Stimulated activated naive CD8-positive, alpha-beta T cell treated with anti-CD3 and anti-CD28 coated beads, Interleukin-15, amount 100 ng/mL, for 72 hours (primary cell): Measurements from ENCODE around the gene UGT2B15.
"Not testable (repeated sequence)": the region's sequence is repeated elsewhere in the genome, so short reads cannot be mapped to it uniquely, and the experiment has no call there.

ENCODE experiments used
- ATAC-seq: fragments of 150-1000 bp; cut with Tn5 transposase; 2 replicates; pipeline ENCODE4 v1.10.0; 2021; ENCODE audit warnings: mild to moderate bottlenecking, moderate library complexity
- DNase-seq, 2 donors: peaks; one replicate each; pipeline ENCODE4 v3.0.0; 2021 to 2022
- H3K27ac Mint-ChIP-seq, 2 donors: one replicate each; pipeline ENCODE4 v1.8.0; 2022; ENCODE audit warnings: mild to moderate bottlenecking in 2 of 2, mixed read lengths in 2 of 2, moderate library complexity in 2 of 2
- H3K27me3 Mint-ChIP-seq: one replicate; pipeline ENCODE4 v1.8.0; 2022; ENCODE audit warnings: mixed read lengths
- H3K4me1 Mint-ChIP-seq: one replicate; pipeline ENCODE4 v1.8.0; 2022; ENCODE audit warnings: mild to moderate bottlenecking, mixed read lengths
- H3K4me3 Mint-ChIP-seq, 2 donors: one replicate each; pipeline ENCODE4 v1.8.0; 2022; ENCODE audit warnings: mild to moderate bottlenecking in 2 of 2, mixed read lengths in 2 of 2, moderate library complexity in 1 of 2
- H3K9me3 Mint-ChIP-seq, 2 donors: one replicate each; pipeline ENCODE4 v1.8.0; 2022; ENCODE audit warnings: mixed read lengths in 2 of 2

UGT2B15 gene

DNA sequence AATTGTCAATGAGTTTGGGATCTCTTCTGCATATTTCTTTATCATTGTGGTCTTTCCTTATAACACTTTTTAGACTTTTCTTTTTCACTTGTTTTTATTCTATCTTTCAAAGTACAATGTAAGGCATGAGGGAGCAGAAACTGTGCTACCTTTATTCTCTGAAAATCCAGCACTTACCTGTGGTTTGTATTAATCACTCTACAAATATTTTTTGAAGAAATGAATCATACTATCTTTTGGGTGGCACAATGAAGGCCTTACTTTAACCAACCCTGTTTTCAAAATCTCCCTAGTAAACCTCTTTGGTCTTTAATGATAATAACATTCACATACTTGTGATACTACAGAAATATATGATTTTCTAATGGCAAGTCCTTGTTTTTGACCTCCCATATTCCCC is 2.9 kb downstream of the UGT2B15 start:
- ATAC-seq = not testable (repeated sequence)

DNA sequence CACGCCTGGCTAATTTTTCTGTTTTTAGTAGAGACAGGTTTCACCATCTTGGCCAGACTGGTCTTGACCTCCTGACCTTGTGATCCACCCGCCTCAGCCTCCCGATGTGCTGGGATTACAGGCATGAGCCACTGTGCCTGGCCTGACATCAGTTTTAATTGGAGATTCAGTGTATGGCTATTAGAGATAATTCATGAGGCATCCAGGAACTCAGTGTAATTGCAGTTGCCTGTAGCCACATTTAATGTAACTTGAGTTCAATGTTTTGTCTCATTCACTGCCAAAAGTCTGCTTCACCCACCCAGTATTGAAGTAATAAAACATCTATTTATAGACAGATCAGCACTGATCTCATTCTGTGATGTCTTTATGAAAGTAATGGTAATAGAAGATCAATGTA is 5.7 kb downstream of the UGT2B15 start:
- H3K27me3 Mint-ChIP-seq, H3K4me3 Mint-ChIP-seq, H3K9me3 Mint-ChIP-seq, H3K27ac Mint-ChIP-seq, DNase-seq, H3K4me1 Mint-ChIP-seq, ATAC-seq: not testable (repeated sequence)

More for the DNA sequence above, 2.9 kb downstream of the UGT2B15 start:
- not testable (repeated sequence) for H3K4me1 Mint-ChIP-seq, H3K27ac Mint-ChIP-seq, H3K4me3 Mint-ChIP-seq, H3K27me3 Mint-ChIP-seq, DNase-seq, H3K9me3 Mint-ChIP-seq

DNA sequence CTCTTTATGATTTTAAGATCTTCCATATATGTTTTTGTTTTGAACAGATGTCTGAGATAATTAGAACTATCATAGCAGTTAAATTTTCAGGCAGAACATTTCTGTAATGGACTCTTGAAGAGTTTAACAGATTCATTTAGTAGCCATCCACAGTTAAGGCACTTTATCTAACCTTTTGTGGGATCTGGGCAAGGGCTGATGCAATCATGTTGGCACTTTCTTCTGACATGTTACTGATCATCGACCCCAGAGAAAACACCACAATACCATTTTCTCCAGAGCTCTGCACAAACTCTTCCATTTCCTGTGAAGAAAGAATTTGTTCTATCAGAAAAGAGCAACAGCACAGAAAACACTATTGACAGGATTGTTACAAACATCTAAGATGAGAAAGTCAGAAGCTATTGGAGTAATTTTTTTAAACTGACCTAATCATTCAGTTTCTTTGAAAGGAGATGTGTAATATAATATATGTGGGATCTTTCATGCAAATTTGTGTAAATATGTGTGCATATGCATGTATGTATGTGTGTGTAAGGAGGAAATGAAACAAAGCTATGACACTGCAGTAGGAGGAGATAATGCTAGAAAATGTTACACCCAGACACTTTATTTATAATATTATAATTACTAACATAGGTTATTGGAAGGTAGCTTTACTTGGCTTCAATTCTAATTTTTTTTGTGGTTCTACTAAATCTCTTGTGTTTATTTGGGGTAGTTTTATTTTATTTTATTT is 7.4 kb downstream of the UGT2B15 start:
- not testable (repeated sequence) for H3K9me3 Mint-ChIP-seq, ATAC-seq, H3K27ac Mint-ChIP-seq, H3K4me1 Mint-ChIP-seq, H3K4me3 Mint-ChIP-seq, H3K27me3 Mint-ChIP-seq, DNase-seq

DNA sequence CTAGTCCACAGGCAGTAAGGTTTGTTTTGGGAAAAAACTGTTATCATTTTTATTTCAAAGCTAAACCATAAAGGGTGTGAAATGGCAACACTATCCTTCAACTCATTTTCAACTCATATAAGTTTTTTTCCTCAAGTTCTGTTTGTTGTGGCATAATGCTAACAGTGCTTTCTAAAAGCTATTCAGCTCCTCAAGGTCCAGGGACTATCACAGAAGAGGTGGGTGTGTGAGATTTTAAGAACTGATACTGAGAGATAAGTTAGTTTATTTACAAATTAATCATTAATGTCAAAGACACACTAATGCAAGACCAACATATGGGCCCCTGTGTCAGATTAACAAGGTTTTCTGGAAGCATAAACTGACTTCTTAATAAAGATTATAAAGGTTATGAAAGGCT is 11.8 kb downstream of the UGT2B15 start:
- Mint-ChIP-seq H3K9me3 (no peaks in the 10 kb centered on the region), H3K4me1 (peaks cover 8% of the 10 kb centered on the region), H3K4me3 (no peak overlapping the region), H3K27me3 (no peaks in the 10 kb centered on the region), H3K27ac (no peak overlapping the region)
- ATAC-seq = no peak
- DNase-seq = no peak

DNA sequence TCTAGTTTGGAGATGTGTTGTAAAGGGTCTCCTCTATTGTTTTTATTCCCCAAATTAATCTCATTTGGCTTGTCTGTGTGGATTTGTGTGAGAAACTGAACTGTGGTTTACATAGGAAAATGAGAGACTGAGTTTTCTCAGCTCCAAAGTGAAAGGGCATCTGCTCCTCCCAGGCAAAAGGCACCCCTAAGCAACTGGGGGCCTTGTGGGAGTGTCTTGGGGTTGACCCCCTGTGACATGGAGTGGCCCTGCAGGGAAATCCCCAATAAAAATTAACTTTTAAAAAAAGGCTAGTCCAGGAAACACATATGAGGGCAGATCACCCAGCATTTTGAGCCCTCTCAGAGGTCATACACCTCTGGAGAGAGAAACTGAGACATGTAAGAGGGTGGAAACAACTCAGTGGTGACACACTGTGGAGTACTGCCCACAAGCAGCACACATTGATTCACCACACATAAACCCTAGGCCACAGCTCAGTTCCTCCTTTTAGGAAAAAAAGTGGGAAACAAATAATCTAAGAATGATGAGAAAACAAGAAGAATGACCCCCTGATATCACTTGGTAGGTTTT is 13.3 kb downstream of the UGT2B15 start:
- not testable (repeated sequence) for H3K9me3 Mint-ChIP-seq, H3K27me3 Mint-ChIP-seq, H3K4me3 Mint-ChIP-seq, H3K4me1 Mint-ChIP-seq, DNase-seq
- H3K27ac Mint-ChIP-seq = peak overlapping the region in 1 of 2 donors; percentile 57
- ATAC-seq = peak; percentile 26

DNA sequence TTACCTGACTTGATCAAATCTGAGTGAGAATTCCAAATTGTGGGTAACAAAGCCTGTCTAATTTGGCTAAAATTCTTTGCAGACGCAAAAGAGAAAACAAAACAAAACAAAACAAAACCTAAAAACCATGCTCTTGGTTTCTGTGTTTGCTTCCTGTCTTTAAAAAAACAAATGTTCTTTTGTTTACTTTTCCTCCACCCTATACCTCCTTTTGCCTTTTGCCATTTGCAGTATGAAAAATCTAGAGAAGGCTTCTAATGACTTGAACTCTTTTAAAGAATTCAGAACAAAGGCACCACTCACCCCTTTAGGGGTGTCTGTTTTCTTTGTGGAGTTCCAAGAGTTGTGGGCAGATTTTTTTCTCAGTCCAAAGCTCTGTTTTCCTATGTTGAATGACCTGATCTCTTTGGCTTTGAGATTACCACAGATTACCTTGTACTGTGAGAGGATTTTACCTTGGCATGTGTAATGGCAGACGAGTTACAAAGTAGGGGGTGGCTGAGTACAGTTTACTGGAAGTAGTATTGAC is 13.9 kb downstream of the UGT2B15 start:
- H3K4me3 Mint-ChIP-seq, H3K9me3 Mint-ChIP-seq, ATAC-seq, H3K27me3 Mint-ChIP-seq, H3K4me1 Mint-ChIP-seq, DNase-seq: not testable (repeated sequence)
- H3K27ac Mint-ChIP-seq = peak overlapping the region in 1 of 2 donors; percentile 57

DNA sequence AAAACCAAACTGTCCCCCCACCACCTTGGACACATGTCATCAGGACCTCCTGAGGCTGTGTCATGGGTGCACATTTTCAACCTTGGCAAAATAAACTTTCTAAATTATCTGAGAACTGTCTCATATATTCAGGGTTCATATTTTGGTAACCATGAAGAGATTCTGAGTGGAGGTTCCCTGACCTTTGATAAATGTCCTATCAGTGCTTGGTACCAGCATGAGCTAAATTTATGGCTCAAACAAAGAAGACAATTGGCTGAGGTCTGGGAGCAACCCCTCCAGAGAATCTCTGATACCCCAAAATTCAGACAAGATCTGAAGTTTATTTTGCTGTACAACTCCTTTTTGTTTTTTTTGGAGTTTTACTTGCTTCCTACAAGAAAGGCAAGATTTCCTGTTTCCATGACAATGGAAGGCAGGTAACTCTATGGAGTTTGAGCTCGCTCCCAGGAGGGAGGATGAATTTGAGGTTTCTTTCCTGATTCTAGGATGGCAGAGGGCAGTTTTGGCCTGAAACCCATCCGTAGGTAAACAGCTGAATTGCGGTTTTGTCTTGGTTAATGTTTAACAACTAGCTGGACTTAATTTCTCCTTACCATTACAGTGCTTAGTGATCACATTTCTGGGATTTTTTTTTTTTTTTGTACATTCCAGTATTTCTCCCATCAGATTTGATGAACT is 14.5 kb downstream of the UGT2B15 start:
- Mint-ChIP-seq H3K4me1 (peaks cover 8% of the 10 kb centered on the region), H3K9me3 (no peaks in the 10 kb centered on the region), H3K27ac (no peak overlapping the region), H3K4me3 (no peak overlapping the region), H3K27me3 (no peaks in the 10 kb centered on the region)
- no peak for DNase-seq
- ATAC-seq = no peak

DNA sequence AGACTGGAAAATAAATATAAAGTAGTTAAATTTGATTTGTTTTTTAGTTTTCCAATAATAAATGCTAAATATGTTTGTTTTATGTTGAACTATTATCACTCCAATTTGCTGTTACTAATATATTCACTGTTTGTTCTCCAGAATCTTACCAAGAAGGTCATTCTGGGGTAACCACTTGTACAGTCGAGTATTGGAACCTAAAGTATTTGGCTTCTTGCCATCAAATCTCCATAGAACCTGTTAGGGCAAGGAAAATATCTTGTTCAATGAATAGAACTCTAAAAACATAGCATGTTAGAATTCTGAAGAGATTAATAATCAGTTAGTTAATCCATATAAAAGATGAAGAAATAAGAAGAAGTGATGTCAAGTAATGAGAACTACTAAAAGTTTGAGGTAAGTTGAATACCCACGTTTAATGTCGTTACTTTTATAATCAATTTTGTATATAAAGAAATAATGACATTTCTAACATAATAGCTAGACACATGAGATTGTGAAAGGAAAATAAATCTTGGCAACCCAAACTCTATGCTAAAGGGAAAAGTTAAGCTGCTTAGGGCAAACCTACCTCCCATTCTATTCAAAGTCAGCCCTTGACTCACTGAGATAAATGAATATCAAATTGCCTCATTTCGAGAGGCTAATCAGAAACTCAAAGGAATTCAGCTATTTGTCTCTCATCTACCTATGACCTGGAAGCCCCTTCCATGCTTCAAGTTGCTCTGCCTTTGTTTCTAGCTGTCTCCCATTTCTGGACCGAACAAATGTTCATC is 15.3 kb downstream of the UGT2B15 start:
- H3K9me3 Mint-ChIP-seq = peaks cover 0 to 3% of the 10 kb centered on the region in 2 donors
- H3K4me1 Mint-ChIP-seq = peaks cover 8% of the 10 kb centered on the region
- no peak overlapping the region for H3K4me3 Mint-ChIP-seq
- DNase-seq (no peak), ATAC-seq (no peak)
- no peak overlapping the region for H3K27ac Mint-ChIP-seq
- peaks cover 4% of the 10 kb centered on the region for H3K27me3 Mint-ChIP-seq

DNA sequence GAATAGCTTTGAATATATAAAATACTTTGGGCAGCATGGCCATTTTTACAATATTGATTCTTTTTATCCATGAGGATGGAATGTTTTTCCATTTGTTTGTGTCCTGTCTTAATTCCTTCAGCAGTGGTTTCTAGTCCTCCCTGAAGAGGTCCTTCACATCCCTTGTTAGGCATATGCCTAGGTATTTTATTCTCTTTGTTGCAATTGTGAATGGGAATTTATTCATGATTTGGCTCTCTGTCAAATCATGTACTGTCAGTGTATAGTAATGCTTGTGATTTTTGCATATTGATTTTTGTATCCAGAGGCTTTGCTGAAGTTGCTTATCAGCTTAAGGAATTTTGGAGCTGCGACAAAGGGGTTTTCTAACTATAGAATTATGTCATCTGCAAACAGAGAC is 18.5 kb downstream of the UGT2B15 start:
- no peak overlapping the region for H3K27ac Mint-ChIP-seq
- no peak for DNase-seq
- H3K9me3 Mint-ChIP-seq = peaks cover 0 to 3% of the 10 kb centered on the region in 2 donors
- ATAC-seq = no peak
- peaks cover 6% of the 10 kb centered on the region for H3K4me1 Mint-ChIP-seq
- no peak overlapping the region for H3K4me3 Mint-ChIP-seq
- peaks cover 7% of the 10 kb centered on the region for H3K27me3 Mint-ChIP-seq

DNA sequence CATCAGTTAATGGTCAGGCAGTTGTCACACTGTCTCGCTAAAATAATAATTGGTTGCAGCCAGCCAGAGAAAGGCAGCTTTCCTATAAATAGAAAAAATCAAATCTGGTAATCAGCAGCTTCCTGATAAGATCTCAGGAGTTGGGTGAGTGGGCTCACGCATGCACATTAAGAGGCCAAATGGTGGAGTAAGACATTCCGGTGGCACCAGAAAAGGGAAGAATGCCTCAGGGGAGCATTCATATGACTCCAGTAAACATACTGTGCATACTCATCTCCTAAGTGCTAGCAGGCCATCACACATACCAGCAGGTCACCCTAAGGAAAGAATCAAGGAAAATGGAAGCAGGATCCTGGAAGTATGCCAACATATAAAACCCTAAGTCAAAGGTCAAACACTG is 40.1 kb downstream of the UGT2B15 start:
- no peaks in the 10 kb centered on the region for H3K27me3 Mint-ChIP-seq
- no peaks in the 10 kb centered on the region for H3K9me3 Mint-ChIP-seq
- DNase-seq (no peak), ATAC-seq (no peak)
- H3K4me3 Mint-ChIP-seq = no peak overlapping the region
- no peak overlapping the region for H3K27ac Mint-ChIP-seq
- H3K4me1 Mint-ChIP-seq = no peaks in the 10 kb centered on the region

DNA sequence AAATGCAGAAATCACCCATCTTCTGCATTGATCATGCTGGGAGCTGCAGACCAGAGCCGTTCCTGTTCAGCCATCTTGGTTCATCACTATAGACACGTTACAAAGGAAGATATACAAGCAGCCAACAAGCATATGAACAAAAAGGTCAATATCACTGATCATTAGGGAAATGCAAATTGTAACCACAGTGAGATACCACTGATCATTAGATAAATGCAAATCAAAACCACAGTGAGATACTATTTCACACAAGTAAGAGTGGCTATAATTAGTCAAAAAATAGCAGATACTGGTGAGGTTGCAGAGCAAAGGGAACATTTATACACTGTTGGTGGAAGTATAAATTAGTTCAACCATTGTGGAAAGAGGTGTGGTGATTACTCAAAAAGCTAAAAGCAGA is 47.7 kb downstream of the UGT2B15 start:
- H3K27ac Mint-ChIP-seq, H3K27me3 Mint-ChIP-seq, H3K4me1 Mint-ChIP-seq, H3K4me3 Mint-ChIP-seq, DNase-seq, H3K9me3 Mint-ChIP-seq, ATAC-seq: not testable (repeated sequence)

DNA sequence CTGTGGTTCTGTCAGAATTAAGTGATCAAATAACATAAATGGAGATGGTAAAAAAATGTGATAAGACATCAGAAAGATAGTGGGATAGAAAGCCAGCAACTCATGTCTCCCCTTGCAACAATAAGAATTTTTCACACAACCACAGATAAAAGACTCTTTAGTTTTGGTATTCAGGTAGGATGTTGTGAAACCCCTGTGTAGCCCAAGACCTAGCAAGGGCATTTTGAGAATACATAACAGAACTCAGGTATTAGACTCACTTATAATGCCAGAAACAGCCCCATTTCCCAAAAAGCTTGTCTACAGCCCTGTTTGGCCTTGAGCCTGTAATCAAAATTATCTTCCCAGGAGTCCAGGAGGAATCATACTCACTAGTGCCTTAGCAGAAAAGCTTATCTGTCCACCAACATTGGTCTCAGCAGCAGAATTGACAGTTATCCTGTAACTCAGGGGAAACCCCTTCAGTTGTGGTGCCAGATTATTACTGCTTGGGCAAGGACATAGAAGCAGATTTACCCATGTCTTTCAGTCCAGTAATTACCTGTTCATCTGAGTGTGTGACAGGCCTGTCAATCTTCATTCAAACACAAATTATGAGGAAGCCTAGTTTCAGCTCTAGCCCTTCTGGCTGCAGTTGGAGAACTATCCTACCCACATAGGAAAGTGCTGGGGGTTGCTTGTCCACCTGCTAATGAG is 53.3 kb downstream of the UGT2B15 start:
- no peak overlapping the region for H3K4me3 Mint-ChIP-seq
- H3K27me3 Mint-ChIP-seq = no peaks in the 10 kb centered on the region
- no peak for ATAC-seq
- H3K9me3 Mint-ChIP-seq = no peaks in the 10 kb centered on the region
- no peak for DNase-seq
- H3K27ac Mint-ChIP-seq = no peak overlapping the region
- no peaks in the 10 kb centered on the region for H3K4me1 Mint-ChIP-seq

DNA sequence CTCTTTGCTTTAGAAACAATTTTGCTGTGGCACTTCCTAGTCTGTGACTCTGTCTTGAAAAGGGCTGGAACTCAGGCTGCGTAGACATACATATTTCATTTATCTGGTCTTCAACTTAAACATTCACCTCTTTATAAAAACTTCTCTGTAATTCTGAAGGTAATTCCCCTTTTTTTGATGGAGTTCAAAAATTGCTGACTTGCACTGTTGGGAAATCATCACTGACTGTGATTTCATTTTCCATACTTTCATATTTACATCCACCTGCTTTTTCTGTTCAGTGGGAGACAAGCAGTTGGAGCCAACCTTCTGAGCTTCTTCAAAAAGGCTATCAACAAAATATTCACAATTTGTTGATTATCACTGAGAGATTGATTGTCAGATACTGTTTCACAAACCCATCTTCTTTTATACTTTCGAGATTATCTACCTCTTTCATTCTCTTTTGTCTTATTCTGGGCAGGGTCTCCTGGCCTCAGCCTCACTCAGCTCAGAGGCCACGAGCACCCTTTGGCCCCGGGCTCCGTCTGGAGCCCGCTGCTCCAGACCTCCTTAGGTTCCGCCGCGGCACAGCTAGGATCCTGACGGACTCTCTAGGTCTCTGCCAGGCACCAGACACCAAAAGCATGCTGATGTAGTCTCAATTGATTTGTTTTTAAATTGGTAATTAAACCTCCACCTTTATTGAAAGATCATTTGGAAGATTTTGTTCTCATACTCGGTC is 54.6 kb downstream of the UGT2B15 start:
- no peak overlapping the region for H3K27ac Mint-ChIP-seq
- H3K4me3 Mint-ChIP-seq = no peak overlapping the region
- H3K4me1 Mint-ChIP-seq = no peaks in the 10 kb centered on the region
- H3K27me3 Mint-ChIP-seq = no peaks in the 10 kb centered on the region
- ATAC-seq (no peak), DNase-seq (no peak)
- H3K9me3 Mint-ChIP-seq = no peaks in the 10 kb centered on the region

DNA sequence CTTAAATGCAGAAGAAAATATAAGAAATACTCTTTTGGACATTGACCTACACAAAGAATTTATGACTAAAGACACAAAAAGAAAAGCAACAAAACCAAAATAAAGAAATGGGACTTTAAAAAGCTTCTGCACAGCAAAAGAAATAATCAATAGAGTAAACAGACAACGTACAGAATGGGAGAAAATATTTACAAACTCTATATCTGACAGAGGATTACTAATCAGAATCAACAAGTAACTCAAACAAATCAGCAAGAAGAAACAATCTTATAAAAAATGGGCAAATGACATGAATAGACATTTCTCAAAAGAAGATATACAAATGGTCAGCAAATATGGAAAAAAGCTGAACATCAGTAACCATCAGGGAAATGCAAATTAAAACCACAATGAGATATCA is 56.7 kb downstream of the UGT2B15 start:
- Mint-ChIP-seq H3K9me3 (no peaks in the 10 kb centered on the region), H3K27me3 (no peaks in the 10 kb centered on the region)

More for the DNA sequence above, 56.7 kb downstream of the UGT2B15 start:
- DNase-seq (no peak), ATAC-seq (no peak)
- Mint-ChIP-seq H3K27ac (no peak overlapping the region), H3K4me3 (no peak overlapping the region), H3K4me1 (no peaks in the 10 kb centered on the region)
